ENCODE results near the gene CSTPP1.
"Not testable (repeated sequence)": the region's sequence is repeated elsewhere in the genome, so short reads cannot be mapped to it uniquely, and the experiment has no call there.

Gene CSTPP1

DNA sequence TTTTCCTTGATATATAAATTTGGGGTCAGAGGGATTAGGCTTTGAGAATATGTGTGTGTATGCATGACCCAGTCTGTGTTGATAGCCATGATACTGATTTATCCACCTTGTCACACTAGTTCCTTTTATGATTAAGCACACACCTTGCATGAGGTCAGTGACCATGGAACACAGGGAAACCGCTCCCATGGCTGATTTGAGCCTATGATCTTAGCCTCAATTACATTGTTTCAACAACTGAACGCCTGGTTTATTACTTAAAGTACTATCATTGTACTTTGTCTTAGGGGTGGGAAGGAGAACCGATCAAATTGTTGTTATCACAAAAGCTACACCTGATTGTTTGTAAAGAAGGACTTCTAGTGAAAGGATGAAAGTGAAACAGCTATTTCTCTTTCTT lies 169.4 kb downstream of the CSTPP1 start:
- no peak for DNase-seq

DNA sequence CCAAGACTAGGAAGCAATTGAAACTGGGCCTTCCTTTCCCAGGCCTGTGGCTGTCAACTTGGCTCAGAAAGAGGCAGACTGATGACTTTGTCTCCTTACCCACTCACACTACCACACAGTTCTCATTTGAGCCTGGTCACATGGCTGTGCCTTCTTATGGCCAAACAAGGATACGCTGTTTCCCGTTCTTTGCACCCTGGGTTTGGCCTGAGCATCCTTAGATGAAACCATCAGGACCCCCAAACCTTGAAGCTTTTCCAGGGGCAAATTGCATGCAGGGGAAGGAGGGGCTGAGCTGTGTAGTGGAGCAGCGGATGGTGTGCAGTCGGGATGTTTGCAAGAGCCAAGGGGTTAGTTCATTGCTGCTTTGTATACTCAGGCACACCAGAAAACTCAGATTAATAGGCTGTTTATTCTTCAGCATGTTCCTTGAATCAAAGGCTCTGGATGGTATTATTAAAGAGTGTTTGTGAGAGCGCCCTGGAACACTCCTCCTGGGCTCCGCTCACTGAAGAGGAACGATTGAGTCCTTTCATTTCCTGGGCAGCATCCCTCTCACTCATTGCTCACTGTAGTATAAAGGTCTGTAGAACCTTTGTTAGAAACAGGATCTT lies 170.3 kb downstream of the CSTPP1 start:
- DNase-seq = peak; percentile 27

DNA sequence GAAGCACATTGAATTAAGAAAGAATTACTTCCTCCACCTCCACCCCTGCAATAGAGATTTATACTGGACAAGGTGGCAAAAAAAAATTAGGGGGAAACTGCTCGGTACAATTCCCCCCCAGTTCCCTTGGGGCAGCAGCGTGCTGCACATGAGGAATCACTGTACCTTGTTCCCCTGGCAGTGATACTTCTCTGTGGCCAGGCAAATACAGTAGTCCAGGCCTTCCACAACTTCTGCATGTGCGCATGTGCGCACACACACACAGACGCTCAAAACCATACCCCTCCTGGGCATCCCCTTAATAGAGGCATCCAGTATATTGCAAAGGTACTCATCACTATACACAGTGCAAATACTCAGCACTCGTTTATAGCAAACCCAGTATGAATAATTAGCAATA lies 171.2 kb downstream of the CSTPP1 start:
- no peak for DNase-seq

DNA sequence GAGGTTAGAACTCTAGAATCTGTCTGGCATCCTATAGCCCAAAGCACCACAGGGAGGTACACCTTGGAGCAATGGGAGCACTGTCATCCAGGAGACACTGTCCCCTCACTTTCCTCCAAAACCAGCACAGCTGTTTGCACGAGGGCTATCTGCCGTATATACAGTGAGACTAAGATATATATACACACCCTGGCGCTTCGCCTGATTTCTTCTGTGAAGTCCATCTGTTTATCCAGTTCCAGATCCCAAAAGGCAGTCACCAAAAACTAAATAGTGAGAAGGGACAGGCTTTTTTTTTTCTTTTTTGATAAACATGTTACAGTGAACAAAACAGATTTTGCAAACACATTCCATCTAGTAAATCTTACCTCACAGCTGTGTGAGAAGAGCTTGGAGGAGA lies 171.7 kb downstream of the CSTPP1 start:
- DNase-seq = no peak

DNA sequence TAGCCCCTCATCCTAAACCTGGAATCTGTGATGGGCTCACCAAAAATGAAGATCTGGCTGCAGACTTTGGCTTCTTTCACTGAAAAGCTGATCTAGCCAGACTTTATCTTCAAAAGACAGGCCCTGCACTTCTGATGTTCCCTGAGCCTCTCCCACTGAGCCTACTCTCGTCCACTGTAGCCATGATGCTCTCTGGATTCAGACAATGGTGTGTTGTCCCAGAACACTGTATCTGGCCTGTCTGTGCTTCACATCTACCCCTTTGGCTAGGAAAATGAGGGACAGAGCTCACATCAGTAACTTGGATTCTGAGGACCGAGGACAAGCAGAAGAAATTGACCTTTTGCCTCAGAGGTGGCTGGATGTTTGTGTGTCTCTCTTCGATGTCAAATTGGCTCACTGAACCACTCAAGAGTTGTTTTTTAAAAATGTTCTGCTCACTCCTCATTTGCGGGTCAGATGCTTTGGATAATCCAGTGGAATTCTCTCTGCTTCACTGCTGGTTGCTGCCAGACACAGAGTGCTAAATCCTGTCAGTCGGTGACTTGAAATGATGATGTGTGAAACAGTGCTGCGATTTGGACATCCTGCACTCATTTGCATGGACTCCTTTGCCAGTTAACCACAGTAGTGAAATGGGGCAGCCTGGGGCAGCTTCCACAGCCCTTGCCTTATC lies 172.6 kb downstream of the CSTPP1 start:
- no peak for DNase-seq

DNA sequence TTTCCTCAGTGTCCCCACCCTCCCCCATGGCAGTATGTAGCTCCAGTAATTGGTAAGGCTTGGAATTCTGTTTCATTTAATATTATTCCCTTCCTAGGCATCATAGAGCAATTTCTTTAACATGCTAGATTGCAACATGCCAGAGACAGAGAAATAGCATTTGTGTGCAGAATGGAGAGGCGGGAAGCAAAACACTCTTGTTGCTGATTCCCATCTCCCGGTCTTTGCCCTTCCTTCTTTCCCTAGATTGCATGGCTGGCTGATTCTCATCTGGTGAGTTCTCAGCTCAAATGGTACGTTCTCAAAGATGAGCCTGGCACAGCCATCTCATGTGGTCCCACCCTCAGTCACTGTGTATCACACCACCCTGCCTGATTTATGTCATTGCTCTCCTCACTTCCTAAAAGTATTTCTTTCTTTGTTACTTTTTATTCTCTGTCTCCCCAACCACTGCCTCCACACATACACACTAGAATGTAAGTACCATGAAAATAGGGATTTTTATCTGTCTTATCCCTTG lies 173.2 kb downstream of the CSTPP1 start:
- peak; percentile 13 for DNase-seq

DNA sequence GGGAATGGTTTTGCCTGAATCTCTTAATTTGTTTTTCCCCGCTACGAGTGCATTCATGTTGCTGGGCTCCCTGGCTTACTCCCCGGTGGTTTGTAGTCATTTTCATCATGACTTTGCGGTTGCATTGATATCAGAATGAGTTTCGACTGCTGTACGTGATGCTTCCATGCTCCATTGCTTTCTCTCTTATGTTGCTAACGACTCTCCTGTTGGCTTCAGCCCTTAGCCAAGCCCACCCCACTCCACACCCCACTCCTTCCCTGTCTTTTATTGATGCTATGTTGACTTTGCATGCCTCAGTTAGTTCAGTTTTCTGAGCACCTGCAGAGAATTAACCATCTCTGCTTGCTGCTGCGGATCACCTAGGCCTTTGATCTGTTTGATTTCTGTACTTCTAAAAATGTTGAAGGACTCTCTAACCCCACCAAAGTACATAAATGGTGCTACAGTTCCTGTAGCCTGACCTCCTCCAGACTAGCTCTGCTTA lies 174.8 kb downstream of the CSTPP1 start:
- DNase-seq = peak; percentile 98

DNA sequence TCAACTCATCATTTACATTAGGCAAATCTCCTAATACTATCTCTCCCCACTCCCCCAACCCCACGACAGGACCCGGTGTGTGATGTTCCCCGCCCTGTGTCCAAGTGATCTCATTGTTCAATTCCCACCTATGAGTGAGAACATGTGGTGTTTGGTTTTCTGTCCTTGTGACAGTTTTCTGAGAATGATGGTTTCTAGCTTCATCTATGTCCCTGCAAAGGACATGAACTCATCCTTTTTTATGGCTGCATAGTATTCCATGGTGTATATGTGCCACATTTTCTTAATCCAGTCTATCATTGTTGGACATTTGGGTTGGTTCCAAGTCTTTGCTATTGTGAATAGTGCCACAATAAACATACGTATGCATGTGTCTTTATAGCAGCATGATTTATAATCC lies 176.4 kb downstream of the CSTPP1 start:
- DNase-seq = not testable (repeated sequence)

DNA sequence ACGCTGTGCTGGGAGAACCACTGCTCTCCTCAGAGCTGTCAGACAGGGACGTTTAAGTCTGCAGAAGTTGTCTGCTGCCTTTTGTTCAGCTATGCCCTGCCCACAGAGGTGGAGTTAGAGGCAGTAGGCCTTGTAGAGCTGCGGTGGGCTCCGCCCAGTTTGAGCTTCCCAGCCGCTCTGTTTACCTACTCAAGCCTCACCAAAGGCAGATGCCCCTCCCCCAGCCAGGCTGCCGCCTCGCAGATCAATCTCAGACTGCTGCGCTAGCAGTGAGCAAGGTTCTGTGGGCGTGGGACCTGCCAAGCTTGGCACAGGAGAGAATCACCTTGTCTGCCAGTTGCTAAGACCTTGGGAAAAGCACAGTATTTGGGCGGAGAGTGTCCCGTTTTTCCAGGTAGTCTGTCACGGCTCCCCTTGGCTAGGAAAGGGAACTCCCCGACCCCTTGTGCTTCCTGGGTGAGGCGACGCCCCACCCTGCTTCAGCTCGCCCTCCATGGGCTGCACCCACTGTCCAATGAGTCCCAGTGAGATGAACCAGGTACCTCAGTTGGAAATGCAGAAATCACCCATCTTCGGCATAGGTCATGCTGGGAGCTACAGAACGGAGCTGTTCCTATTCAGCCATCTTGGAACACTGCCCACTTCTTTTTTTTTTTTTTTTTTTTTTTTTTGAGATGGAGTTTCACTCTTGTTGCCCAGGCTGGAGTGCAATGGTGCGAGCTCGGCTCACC lies 182.6 kb downstream of the CSTPP1 start:
- DNase-seq = peak; percentile 96

DNA sequence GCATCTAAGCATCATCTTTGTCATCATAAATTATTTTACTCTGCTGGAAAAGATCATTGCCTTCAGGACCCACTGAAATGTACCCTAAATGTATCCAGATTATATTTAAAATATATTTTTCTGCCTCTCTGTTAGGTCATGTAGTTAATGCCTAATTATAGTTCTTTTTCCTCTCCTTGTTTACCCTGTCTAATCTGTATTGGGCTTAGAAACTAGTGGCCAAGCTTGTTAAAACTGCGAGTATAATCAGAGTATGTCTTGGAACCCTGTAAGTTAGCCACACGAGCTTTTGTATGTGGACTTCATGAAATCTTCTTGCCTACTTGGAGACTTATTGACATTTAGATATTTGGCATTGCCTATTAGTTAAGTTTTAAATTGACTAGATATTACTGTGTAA lies 184.5 kb downstream of the CSTPP1 start:
- no peak for DNase-seq

DNA sequence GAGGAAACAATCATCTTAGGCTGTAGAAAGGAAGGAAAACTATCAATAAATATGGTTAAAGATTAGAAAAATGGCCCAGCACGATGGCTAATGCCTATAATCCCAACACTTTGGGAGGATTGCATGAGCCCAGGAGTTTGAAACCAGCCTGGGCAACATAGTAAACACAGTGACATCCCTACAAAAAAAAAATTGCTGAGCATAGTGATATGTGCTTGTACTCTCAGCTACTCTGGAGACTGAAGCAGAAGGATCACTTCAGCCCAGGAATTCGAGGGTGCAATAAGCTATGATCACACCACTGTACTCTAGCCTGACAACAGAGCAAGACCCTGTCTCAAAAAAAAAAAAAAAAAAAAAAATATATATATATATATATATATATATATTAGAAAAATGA lies 185.2 kb downstream of the CSTPP1 start:
- no peak for DNase-seq

DNA sequence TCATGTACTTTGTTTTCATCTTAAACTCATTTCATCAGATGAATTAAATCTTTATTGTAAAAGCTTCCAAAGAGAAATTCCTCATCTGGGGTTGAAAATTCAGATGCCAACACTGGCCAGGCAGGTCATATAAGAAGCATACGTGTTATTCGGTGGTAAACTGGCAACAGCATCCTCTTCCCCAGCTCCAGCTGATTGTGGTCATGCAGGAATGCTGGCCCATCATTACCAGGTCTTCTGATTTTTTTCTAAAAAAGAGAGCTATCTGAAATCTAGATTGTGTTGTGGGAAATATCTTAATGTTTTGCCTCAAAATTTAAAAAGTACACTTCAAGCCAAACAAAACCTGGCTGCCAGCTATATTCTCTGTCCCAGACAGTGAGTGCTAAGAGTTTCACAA lies 186.5 kb downstream of the CSTPP1 start:
- DNase-seq = no peak

DNA sequence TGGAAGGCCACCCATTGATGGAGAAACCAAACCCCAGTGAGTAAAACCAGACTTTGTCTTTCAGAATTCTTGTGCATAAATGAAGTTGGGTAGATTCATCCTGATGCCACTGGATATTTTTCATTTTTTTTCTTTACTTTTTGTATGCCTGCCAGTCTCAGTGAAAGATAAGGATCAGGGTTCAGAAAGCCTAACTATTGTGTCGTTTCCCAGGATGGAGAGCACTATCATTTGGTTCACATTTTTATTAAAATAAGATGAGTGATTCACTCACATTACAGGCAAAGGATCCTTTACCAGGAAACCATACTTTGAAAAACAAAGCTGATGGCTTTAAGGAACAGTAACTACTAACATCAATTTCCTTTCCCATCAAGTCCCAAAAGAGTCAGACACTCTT lies 188.1 kb downstream of the CSTPP1 start:
- no peak for DNase-seq

DNA sequence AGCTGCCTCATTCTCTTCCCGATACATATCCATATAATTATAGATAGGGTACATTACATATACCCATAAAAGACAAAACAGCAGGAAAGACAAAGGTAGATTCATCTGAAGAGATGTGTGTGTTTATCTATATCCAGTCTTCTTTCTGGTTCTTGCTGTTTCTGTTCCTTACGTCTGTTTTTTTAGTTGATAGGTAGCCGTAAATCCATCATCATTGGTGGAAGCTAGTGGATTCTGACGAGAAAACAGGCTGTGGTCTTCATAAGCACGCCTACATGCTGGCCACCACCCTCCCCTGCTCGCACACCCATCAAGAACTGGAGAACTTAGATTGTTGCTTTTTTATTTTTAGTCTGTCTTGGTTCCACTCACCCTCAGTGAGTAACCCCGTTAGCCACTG lies 188.5 kb downstream of the CSTPP1 start:
- no peak for DNase-seq

DNA sequence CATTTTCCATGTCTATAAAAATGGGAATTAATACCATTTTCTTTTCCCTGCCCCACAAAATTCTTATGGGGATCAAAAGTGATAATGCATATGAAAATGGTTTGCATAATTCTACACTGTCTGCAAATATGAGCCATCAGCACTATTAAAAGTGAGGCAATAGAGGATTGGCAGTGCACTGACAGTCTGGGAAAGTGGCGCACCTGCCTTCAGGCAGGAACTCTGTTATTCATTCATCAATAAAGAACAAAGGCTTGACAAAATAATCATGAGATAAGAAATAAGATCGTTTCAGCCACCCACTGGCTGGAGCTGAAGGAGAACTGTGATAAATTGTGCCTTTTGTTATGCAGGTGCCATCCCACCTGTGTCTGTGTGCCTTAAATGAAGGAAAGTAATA lies 190.7 kb downstream of the CSTPP1 start:
- no peak for DNase-seq

DNA sequence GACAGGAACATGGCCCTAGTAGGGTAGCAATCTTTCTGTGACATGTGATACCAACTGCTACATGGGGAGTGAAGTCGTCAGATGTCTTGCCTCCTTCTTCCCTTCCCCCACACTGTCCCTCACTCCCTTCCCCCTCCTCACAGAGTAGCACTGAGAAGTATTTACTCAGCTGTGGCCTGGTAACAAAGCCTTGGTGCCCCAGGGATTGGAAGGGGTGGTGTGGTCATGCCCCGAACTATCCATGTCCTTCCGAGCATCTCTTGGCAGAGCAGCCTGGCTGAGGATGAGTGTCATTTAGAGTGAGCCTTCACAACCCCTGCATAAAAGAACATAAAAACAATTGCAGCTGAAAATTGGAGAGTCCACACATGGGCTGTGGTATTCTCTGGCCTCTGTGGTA lies 194.0 kb downstream of the CSTPP1 start:
- DNase-seq = peak; percentile 53

DNA sequence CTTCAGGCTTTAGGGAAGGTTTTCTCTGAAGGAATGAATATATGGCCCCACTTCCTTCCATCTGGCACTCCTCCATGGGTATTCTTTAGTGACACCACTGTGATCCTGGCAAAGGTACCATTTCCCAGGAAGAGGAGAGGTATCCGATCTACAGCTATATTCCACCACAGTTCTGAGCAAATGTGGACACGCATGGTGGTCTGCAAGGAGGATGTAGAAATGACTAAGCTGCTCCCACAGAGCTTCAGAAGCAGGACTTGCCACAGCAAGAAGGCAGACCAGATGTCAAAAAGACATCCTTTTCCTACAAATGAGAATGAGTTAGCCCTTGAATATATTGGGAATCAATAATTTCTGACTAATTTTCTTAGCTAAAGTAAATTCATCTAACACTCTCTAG lies 194.6 kb downstream of the CSTPP1 start:
- no peak for DNase-seq

DNA sequence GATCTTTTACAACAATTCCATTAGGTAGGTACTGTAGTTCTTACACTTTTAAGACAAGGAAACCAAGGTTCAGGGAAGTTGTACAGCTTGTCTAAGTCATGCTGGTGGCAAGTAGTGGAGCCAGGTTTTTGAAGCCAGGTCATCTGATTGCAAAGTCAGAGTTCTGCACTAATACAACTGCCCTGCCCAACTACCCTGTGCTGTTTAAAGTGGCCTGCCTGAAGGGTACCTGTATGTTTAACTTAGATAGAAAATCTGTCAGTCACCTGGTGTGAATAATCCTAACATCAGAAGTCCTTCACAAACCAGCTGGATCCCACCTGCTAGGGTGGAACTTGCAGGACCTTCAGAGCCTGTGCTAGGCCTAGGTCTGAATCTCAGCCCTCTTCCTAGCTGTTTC lies 195.9 kb downstream of the CSTPP1 start:
- no peak for DNase-seq

DNA sequence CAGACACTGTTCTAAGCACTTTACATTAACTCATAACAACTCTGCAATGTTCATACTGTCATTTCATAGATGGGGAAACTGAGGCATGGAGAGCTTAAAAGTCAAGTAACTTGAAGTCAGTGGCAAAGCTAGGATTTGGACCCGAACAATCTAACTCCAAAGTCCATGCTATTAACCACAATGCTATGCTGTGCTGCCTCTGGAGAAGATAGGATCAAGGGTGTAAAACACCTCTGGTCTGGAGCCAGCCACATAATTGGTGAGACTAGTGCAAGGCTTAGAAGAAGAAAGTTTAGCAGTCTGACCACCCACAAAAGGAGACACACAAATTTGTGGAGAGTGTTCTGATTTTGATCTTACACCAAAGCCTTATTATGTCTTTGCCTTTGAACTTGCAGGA lies 196.4 kb downstream of the CSTPP1 start:
- no peak for DNase-seq

DNA sequence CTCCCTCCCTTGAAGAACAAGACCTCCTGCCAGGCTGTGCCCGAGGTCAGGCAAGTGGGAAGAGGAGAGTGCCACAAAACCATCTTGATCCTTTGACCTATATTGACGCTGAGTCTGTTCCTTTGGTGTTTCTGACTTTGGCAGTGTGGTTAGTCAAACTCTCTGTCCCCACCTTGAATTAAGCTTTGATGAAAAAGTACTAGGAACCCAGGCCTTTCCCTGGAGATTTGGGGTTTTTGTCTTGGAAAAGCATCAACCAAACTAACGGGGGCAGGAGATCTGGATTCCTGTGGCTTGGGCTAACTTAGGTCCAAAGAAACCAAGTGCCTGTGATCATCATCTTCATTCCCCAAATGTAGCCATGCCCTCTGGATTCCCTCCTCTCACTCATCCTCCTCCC lies 199.8 kb downstream of the CSTPP1 start:
- DNase-seq = no peak

DNA sequence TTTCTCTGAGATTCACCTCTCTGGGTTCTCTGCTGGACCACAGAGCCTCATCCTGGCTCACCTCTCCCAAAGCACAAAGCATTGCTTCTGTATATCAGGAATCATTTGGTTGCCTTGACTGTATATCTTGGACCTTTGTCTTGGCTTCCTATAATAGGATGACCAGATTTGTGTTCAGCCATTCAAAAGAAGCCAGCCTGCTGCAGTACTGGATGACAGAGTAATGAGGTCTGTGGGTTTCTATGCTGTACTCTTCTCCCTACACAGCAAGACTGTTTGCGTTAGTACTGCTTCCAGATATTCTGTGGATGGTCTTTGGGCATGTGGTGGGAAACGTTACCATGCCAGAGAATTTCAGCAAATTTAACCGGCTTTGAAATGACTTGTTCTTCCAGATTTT lies 200.4 kb downstream of the CSTPP1 start:
- DNase-seq = no peak

DNA sequence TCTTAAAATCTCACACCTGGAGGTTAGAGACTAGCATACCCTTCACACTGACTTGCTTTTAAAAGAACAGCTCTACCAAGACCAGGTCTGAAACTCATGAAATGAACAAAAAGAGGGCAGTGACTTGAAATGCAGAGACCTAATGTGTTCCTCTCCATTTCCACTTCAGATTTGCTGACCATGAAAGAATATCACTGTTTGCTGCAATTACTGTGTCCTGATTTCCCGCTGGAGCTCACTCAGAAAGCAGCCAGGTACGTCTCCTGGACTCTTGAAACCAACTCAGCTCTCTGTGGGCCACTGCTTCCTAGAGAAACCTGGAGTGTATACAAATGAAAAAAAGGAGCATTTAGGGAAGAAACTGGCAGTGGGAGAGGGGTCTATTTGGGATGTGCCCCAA lies 200.9 kb downstream of the CSTPP1 start:
- DNase-seq = no peak

DNA sequence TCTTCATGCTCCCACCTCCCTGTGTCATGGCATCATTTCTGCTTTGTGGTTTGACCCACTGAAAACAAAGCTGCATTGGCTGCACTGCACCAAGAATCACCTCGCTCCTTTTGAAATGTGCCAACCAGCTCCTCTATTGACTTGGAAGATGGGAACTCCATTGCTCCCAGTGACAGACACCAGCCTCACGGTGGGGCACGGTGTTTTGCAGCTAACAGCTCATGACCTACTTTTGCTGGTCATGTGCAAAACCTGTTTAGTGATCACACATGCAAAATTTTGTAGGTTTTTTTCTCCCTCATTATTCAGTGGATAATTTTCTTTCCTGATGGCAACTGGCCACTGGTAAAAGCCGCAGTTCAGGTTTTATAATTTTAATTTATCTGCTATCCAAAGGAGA lies 203.3 kb downstream of the CSTPP1 start:
- DNase-seq = no peak

DNA sequence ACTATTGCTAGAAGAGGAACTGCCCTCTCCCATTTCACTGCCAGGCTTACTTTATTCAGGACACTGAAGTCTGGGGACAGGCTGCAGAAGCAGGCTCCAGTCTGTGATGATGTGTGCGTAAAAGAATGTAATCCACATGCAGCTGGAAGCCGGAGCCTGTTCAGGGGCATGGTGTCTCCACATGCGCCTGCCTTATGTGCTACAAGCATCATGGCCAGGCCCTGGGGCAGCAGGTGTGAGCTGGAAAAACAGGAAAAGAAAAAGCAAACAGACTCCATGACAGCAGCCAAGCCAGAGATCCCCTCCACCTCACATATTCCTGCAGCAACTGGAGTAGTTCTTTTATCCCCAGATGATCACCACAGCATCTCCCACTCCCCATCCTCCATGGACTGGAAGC lies 206.8 kb downstream of the CSTPP1 start:
- DNase-seq = no peak
